Liver (tissue), 3 donors: ENCODE measurements around the gene TGM3.

Experiments
- SP1 ChIP-seq: IDR thresholded peaks from 2 replicates; pipeline ENCODE4 v1.6.1; 2018; ENCODE audit warnings: antibody characterized with exemption, mild to moderate bottlenecking
- TF ChIP-seq, protein P1 (sequence below): fragments of 150-350 bp; IDR thresholded peaks from 2 replicates; pipeline ENCODE4 v1.5.1; 2017; ENCODE audit warnings: improper control_type of control experiment, low read depth, low read length; ENCODE audit not compliant: missing input control
- donor health status: healthy.
- donor health status: healthy.

DNA sequence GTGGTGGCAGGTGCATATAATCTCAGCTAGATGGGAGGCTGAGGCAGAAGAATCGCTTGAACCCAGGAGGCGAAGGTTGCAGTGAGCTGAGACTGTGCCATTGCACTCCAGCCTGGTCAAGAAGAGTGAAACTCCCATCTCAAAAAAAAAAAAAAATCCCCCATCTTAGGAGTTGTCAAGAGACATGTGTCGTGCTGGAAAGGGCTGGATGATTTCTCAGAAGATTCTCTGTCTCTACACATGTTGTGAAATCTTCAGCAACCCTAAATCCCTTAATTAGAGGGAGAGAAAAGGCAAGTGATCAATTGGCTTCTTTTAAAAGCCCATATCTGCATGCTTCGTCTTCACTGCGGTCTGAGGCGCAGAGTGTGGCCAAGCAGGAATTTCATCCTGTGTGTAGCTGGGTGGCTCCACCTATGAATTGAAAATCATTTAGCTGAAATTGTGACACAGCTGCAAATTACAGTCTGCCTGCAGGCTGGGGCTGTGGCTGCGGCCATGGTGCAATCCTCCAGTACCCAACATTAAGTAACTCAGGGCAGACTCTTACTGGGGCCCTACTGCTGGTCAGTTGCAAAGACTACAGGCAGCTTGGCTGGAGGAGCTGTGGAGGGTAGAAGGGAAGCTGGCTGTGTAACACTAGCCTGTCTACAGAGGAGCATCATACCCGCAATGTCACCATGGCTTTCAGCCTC is 3.2 kb upstream of the TGM3 start:
- TF ChIP-seq, protein P1, sequence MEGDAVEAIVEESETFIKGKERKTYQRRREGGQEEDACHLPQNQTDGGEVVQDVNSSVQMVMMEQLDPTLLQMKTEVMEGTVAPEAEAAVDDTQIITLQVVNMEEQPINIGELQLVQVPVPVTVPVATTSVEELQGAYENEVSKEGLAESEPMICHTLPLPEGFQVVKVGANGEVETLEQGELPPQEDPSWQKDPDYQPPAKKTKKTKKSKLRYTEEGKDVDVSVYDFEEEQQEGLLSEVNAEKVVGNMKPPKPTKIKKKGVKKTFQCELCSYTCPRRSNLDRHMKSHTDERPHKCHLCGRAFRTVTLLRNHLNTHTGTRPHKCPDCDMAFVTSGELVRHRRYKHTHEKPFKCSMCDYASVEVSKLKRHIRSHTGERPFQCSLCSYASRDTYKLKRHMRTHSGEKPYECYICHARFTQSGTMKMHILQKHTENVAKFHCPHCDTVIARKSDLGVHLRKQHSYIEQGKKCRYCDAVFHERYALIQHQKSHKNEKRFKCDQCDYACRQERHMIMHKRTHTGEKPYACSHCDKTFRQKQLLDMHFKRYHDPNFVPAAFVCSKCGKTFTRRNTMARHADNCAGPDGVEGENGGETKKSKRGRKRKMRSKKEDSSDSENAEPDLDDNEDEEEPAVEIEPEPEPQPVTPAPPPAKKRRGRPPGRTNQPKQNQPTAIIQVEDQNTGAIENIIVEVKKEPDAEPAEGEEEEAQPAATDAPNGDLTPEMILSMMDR: no peak
- TF ChIP-seq SP1: no peak
